ENCODE data around the gene HSPA4. TPM values are rescaled to one million over a fixed set of nuclear protein-coding genes. Genes with fewer than 3 reads are reported as not detected.
A peak's percentile ranks its signal among the peaks of the same experiment; 100 is the strongest.

The HSPA4 gene
- total RNA-seq, 1 experiment from 2014 or later = 296 TPM

DNA sequence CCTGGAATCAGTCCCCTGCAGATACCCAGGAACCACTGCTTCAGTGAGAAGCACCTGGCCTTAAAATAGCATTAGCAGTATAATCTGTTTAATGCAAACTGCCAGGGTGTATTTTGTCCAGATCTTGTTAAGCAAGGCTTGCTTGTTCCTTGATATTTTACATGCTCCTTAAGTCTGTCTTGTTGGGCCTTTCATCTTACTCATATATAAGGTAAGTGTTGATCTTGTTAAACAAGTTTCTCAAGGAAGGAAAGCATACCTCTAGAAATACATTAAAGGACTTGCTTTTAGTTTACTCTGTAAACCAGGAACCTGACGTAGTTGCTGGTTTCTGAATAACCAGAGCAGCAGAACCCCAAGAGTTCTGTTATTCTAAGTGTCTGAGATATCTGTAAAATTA lies 13.7 kb downstream of the HSPA4 start:
- H3K27me3 Mint-ChIP-seq (ENCODE audit: unreplicated experiment) = no peaks in the 10 kb centered on the region
- CTCF ChIA-PET = no interaction called here
- no peaks in the 10 kb centered on the region for H3K9me3 Mint-ChIP-seq (ENCODE audit: low read depth, unreplicated experiment)
- peaks cover 61% of the 10 kb centered on the region for H3K36me3 Mint-ChIP-seq (ENCODE audit: insufficient read depth, unreplicated experiment)
- no TSS peak for BruUV-seq (replicated peaks)
- TF ChIP-seq, protein P1, sequence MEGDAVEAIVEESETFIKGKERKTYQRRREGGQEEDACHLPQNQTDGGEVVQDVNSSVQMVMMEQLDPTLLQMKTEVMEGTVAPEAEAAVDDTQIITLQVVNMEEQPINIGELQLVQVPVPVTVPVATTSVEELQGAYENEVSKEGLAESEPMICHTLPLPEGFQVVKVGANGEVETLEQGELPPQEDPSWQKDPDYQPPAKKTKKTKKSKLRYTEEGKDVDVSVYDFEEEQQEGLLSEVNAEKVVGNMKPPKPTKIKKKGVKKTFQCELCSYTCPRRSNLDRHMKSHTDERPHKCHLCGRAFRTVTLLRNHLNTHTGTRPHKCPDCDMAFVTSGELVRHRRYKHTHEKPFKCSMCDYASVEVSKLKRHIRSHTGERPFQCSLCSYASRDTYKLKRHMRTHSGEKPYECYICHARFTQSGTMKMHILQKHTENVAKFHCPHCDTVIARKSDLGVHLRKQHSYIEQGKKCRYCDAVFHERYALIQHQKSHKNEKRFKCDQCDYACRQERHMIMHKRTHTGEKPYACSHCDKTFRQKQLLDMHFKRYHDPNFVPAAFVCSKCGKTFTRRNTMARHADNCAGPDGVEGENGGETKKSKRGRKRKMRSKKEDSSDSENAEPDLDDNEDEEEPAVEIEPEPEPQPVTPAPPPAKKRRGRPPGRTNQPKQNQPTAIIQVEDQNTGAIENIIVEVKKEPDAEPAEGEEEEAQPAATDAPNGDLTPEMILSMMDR (IDR thresholded peaks at IDR 0.05; ENCODE audit: unreplicated experiment) = no peak
- no peak for DNase-seq
- intact Hi-C loops (cut with micrococcal nuclease; ENCODE audit: unreplicated experiment) = loop anchor here (10.0 kb wide), 1 partner anchor 161 kb away; no protein-coding TSS in a partner anchor
- H3K4me1 Mint-ChIP-seq (ENCODE audit: low read depth, unreplicated experiment) = peaks cover 52% of the 10 kb centered on the region
- H3K27ac Mint-ChIP-seq (ENCODE audit: unreplicated experiment) = peak overlapping the region; percentile 24
- H3K4me3 Mint-ChIP-seq (ENCODE audit: low read depth, unreplicated experiment) = peak overlapping the region; percentile 21

DNA sequence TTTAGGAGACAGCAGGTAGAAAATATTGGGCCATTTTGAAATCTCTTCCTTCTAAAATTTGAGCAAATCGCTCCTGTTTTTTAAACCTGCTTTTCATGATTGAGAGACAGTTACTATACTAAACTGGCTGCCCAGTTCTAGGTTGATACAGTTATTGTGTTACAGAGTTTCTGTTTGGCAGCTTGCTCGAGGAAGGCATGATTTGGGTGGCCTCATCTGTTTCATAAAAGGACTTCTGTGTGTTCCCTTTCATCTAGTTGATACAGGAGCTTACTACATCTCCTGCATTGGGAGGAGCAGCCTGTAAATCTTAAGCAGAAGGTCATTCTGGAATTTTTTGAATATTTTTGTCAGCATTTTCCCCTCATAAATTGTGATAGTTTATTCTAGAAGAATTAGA lies 14.2 kb downstream of the HSPA4 start:
- intact Hi-C loops (cut with micrococcal nuclease; ENCODE audit: unreplicated experiment) = loop anchor here (10.0 kb wide), 1 partner anchor 161 kb away; no protein-coding TSS in a partner anchor

DNA sequence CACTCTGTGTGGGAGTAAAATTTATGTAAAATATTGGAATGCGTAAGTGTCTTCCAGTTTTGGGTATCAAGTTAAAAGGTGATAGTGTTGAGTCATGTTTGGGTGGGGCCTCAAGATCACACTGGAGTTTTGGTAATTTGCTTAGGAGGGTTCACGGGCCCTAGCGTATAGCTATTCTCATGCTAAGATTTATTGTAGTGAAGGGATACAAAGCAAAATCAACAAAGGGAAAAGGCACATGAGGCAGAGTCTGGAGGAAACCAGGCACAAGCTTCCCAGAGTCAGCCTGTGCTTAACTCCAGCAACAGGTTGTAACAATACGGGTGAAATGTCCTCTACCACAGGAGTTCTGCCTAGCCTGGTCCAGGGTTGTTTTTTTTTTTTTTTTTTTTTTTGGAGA lies 20.2 kb downstream of the HSPA4 start:
- Mint-ChIP-seq H3K9me3 (ENCODE audit: low read depth, unreplicated experiment) (no peaks in the 10 kb centered on the region), H3K36me3 (ENCODE audit: insufficient read depth, unreplicated experiment) (peaks cover 85% of the 10 kb centered on the region), H3K27ac (ENCODE audit: unreplicated experiment) (no peak overlapping the region), H3K4me3 (ENCODE audit: low read depth, unreplicated experiment) (no peak overlapping the region), H3K27me3 (ENCODE audit: unreplicated experiment) (no peaks in the 10 kb centered on the region), H3K4me1 (ENCODE audit: low read depth, unreplicated experiment) (peaks cover 37% of the 10 kb centered on the region)
- BruUV-seq (replicated peaks) = no TSS peak
- DNase-seq = no peak
- TF ChIP-seq, protein P1 (IDR thresholded peaks at IDR 0.05; ENCODE audit: unreplicated experiment) = no peak
- intact Hi-C loops (cut with micrococcal nuclease; ENCODE audit: unreplicated experiment) = no loop called here
- CTCF ChIA-PET = interaction anchor here (0.6 kb wide), 1 partner anchor 109 kb away, joined by 6 read pairs; no protein-coding TSS in a partner anchor

More for the DNA sequence above, 14.2 kb downstream of the HSPA4 start:
- Mint-ChIP-seq H3K4me1 (ENCODE audit: low read depth, unreplicated experiment) (peaks cover 57% of the 10 kb centered on the region), H3K27ac (ENCODE audit: unreplicated experiment) (peak overlapping the region; percentile 24), H3K4me3 (ENCODE audit: low read depth, unreplicated experiment) (peak overlapping the region; percentile 21), H3K36me3 (ENCODE audit: insufficient read depth, unreplicated experiment) (peaks cover 66% of the 10 kb centered on the region), H3K27me3 (ENCODE audit: unreplicated experiment) (no peaks in the 10 kb centered on the region), H3K9me3 (ENCODE audit: low read depth, unreplicated experiment) (no peaks in the 10 kb centered on the region)
- BruUV-seq (replicated peaks) = TSS peak; percentile 1
- CTCF ChIA-PET = no interaction called here
- TF ChIP-seq, protein P1 (IDR thresholded peaks at IDR 0.05; ENCODE audit: unreplicated experiment) = no peak
- no peak for DNase-seq

DNA sequence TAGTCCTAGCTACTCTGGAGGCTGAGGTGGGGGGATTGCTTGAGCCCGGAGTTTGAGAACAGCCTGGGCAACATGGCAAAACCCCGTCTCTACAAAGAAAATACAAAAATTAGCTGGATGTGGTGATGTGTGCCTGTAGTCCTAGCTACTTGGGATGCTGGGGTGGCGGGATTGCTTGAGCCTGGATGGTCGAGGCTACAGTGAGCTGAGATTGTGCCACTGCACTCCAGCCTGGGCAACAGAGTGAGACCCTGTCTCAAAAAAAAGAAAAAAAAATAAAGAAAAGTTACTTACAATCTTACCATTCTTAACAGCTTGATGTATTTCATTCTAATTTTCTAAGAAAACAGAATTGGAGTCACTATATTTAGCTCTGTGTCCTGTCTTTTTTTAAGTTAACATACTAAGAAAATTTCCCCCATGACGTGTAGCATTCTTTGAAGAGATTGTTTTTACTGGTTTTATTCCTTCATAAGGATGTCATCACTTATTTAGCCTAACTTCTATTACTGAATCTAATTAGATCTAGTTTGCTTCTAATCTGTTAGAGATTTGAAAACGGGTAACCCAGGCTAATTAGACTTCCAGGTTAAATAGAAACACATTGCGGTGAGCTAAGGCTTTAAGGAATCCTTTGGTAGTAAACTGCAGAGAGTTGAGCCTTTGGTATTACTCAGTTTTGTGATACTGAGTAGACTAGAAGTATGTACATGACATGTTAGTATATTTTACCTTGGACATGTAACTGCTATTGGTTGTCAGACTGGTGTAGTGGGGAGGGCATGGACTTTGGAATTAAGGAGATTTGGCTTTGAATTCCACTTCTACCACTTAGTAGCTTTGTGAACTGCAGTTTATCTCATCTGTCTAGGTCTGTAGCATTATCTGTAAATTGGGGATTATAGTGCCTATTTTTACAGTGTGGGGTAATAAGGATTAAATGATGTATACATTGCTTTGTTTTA lies 24.0 kb downstream of the HSPA4 start:
- Mint-ChIP-seq H3K4me1 (ENCODE audit: low read depth, unreplicated experiment) (peaks cover 22% of the 10 kb centered on the region), H3K27me3 (ENCODE audit: unreplicated experiment) (no peaks in the 10 kb centered on the region), H3K36me3 (ENCODE audit: insufficient read depth, unreplicated experiment) (peaks cover 82% of the 10 kb centered on the region), H3K27ac (ENCODE audit: unreplicated experiment) (no peak overlapping the region), H3K9me3 (ENCODE audit: low read depth, unreplicated experiment) (no peaks in the 10 kb centered on the region), H3K4me3 (ENCODE audit: low read depth, unreplicated experiment) (no peak overlapping the region)
- BruUV-seq (replicated peaks) = no TSS peak
- DNase-seq = no peak
- TF ChIP-seq, protein P1 (IDR thresholded peaks at IDR 0.05; ENCODE audit: unreplicated experiment) = no peak
- CTCF ChIA-PET = interaction anchor here (0.8 kb wide), 1 partner anchor 37 kb away, joined by 3 read pairs; no protein-coding TSS in a partner anchor
- intact Hi-C loops (cut with micrococcal nuclease; ENCODE audit: unreplicated experiment) = no loop called here
